Mucosa of rectum (tissue), 2 donors: ENCODE results near the gene GALK1.
"Not testable (repeated sequence)": the region's sequence is repeated elsewhere in the genome, so short reads cannot be mapped to it uniquely, and the experiment has no call there.

Source experiments
- H3K27ac ChIP-seq, 2 donors: one replicate each; pipeline ENCODE4 v1.7.0; 2013; ENCODE audit warnings: inconsistent platforms in 2 of 2, low read depth in 2 of 2, low read length in 2 of 2
- H3K27me3 ChIP-seq, 2 donors: one replicate each; pipeline ENCODE4 v1.7.0; 2013; ENCODE audit warnings: low read length in 2 of 2; ENCODE audit not compliant: control insufficient read depth in 2 of 2, insufficient read depth in 2 of 2
- H3K36me3 ChIP-seq, 2 donors: one replicate each; pipeline ENCODE4 v1.7.0; 2013; ENCODE audit warnings: low read length in 2 of 2; ENCODE audit not compliant: control insufficient read depth in 2 of 2, insufficient read depth in 2 of 2
- H3K4me1 ChIP-seq, 2 donors: one replicate each; pipeline ENCODE4 v1.7.0; 2013; ENCODE audit warnings: low read length in 2 of 2, mild to moderate bottlenecking in 1 of 2; ENCODE audit not compliant: control insufficient read depth in 2 of 2, insufficient read depth in 2 of 2
- H3K4me3 ChIP-seq, 2 donors: one replicate each; pipeline ENCODE4 v1.7.0; 2013; ENCODE audit warnings: low read length in 2 of 2
- H3K9ac ChIP-seq, 2 donors: one replicate each; pipeline ENCODE4 v1.7.0; 2013; ENCODE audit warnings: low read length in 2 of 2, low read depth in 1 of 2, mild to moderate bottlenecking in 1 of 2
- H3K9me3 ChIP-seq, 2 donors: one replicate each; pipeline ENCODE4 v1.7.0; 2013; ENCODE audit warnings: low read length in 2 of 2; ENCODE audit not compliant: control insufficient read depth in 2 of 2
- donor health status: healthy.
- donor health status: Normal muscosa, but diverticular disease.

The GALK1 gene

DNA sequence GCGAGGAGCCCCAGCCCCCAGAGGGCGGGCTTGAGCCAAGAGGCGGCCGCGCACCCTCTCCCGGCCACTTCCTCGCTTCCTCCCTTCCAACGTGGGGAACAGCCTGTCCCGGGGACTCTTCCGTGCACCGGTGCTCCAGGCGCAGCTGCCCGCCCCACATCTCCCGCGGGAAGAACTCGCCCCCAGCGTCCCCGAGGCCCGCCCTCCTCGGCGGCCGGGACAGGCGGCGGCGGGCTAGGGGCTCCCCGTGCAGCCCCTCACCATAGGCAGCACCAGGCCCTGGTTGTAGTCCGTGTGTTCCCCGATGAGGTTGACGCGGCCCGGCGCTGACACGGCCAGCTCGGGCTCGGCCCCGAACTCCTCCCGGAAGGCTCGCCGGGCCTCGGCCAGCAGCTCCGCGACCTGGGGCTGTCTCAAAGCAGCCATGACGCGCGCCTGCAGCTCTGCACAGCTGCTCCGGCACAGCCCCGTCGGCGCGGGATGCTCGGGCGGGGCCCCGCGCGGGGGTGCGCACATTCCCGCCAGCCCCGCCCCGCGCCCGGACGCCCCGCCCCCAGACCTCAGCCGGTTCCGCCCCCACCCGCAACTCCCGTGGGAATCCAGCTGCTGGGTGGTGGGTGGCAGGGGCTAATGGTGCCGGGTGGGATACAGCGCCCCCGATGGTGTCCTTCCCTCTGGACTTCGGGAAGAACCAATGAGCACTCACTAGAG, at the start of gene GALK1:
GALK1 (minus strand) TSS at position 482 of the 711 bp plus-strand sequence; CDS start at position 426, 56 bp downstream.
- peak within 1 kb of the TSS; percentile 74 to 86 for H3K27ac ChIP-seq
- H3K9me3 ChIP-seq, result no peaks in the 10 kb centered on the region
- H3K9ac ChIP-seq, result peak within 1 kb of the TSS; percentile 65 to 79
- no peaks in the 10 kb centered on the region for H3K27me3 ChIP-seq
- H3K4me3 ChIP-seq, result peak within 1 kb of the TSS; percentile 66 to 71
- H3K36me3 ChIP-seq, result no peaks in the 10 kb centered on the region
- peaks cover 14% of the 10 kb centered on the region in 2 donors for H3K4me1 ChIP-seq

DNA sequence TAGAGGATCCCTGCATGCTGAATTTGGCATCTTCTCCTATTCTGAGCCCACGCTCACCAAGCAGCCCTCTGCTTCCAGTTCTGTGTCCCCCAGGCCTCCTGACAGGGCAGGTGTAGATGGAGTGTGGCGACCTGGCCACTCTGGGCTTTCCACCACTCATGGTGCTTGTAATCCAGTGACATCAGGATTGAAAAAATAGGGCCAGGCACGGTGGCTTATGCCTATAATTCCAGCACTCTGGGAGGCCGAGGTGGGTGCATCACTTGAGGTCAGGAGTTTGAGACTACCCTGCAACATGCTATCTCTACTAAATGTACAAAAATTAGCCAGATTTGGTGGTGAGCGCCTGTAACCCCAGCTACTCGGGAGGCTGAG, 49.0 kb upstream of the GALK1 start:
- H3K9ac ChIP-seq, result no peak overlapping the region
- no peaks in the 10 kb centered on the region for H3K9me3 ChIP-seq
- H3K4me1 ChIP-seq, result peaks cover 2 to 4% of the 10 kb centered on the region in 2 donors
- H3K36me3 ChIP-seq, result peaks cover 58 to 67% of the 10 kb centered on the region in 2 donors
- no peaks in the 10 kb centered on the region for H3K27me3 ChIP-seq
- H3K4me3 ChIP-seq, result no peak overlapping the region
- no peak overlapping the region for H3K27ac ChIP-seq

DNA sequence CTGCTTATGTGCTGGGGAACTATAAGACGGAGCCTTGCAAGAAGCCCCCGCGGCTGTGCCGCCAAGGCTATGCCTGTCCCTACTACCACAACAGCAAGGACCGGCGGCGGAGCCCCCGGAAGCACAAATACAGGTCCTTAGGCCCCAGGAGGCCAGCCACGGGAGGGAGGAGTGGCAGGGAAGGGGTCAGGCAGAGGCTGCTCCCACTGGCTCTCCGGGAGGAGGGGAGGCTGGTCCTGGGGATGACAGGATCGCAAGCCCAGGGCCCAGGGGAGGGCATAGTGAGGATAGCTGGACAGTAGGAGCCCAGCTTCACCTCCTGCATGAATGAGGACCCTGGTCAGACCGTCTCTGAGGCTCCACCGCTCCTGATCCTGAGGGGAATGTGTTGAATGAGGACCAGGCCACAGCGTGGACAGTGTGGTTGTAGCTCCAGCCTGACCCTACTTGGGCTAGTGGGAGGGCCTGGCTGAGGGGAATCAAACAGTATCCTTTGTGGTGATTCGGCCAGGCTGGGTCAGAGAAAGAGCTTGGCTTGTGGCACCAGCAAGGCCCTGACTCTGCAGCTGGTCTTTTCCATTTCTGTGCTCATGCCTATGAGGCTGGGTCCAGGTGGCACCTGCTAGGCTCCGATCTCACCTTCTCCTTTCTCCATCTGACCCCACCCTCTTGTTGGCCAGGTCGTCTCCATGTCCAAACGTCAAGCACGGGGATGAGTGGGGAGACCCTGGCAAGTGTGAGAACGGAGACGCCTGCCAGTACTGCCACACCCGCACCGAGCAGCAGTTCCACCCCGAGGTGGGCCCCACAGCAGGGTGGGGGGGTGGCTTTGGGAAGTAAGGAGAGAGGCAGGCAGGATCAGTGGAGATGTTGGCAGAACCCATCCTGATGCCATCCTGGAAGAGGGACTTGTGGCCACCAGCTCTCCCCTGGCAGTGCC, 48.4 kb upstream of the GALK1 start:
- no peak overlapping the region for H3K4me3 ChIP-seq
- no peaks in the 10 kb centered on the region for H3K9me3 ChIP-seq
- no peak overlapping the region for H3K27ac ChIP-seq
- H3K36me3 ChIP-seq, result peaks cover 51 to 61% of the 10 kb centered on the region in 2 donors
- no peak overlapping the region for H3K9ac ChIP-seq
- no peaks in the 10 kb centered on the region for H3K27me3 ChIP-seq
- peaks cover 2 to 4% of the 10 kb centered on the region in 2 donors for H3K4me1 ChIP-seq

DNA sequence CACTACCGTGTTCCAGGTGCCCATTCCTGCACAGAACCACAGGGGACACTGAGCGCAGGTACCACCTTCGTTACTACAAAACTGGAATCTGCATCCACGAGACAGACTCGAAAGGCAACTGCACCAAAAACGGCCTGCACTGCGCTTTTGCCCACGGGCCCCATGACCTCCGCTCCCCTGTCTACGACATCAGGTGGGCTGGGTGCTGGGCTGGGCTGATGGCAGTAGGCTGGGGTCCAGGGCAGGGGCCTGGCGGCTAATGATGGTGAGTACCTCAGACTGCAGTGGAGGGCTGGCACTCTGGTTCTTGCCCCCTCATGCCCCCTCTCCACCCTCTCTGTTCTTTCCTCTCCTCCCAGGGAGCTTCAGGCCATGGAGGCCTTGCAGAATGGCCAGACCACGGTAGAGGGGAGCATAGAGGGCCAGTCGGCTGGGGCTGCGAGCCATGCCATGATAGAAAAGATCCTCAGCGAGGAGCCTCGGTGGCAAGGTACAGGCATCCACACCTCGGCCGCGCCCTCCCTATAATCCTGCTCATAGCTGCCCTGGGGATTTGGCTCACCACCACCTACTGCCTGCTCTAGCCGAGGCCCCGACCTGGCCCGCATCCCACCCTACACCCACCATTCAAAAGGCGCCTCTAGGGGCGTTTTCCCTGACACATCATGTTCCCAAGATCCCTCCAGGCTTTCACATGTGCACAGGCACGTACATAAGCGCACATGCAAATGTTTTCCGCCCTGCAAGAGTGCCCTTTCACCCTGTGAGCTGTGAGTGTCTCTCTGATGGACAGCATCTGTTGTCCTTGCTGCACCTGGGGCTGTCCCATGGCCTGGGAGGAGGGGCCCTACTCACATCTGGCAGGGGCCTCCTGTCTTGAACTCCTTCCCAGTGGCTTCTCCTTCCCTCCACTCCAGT, 47.4 kb upstream of the GALK1 start:
- Histone ChIP-seq H3K4me1 (peaks cover 2 to 4% of the 10 kb centered on the region in 2 donors), H3K4me3 (no peak overlapping the region), H3K36me3 (peaks cover 41 to 53% of the 10 kb centered on the region in 2 donors), H3K9me3 (no peaks in the 10 kb centered on the region), H3K27me3 (no peaks in the 10 kb centered on the region), H3K9ac (no peak overlapping the region), H3K27ac (no peak overlapping the region)

DNA sequence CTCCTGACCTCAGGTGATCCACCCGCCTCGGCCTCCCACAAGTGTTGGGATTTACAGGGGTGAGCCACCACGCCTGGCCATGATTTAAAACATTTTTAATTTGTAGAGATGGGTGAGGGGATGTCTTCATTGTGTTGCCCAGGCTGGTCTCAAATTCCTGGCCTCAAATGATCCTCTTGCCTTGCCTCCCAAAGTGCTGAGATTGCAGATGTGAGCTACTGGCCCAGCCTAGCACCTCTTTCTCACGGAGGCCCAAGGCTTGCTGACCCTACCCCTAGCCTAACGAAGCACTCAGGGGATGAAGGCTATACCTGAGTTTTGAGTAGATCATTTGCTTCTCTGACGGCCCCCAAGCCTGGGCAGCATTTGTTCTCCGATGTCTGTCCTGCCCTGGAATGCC, 46.2 kb upstream of the GALK1 start:
- no peak overlapping the region for H3K9ac ChIP-seq
- H3K9me3 ChIP-seq, result no peaks in the 10 kb centered on the region
- H3K27ac ChIP-seq, result no peak overlapping the region
- peaks cover 31 to 44% of the 10 kb centered on the region in 2 donors for H3K36me3 ChIP-seq
- H3K27me3 ChIP-seq, result no peaks in the 10 kb centered on the region
- no peak overlapping the region for H3K4me3 ChIP-seq
- peaks cover 2 to 4% of the 10 kb centered on the region in 2 donors for H3K4me1 ChIP-seq

DNA sequence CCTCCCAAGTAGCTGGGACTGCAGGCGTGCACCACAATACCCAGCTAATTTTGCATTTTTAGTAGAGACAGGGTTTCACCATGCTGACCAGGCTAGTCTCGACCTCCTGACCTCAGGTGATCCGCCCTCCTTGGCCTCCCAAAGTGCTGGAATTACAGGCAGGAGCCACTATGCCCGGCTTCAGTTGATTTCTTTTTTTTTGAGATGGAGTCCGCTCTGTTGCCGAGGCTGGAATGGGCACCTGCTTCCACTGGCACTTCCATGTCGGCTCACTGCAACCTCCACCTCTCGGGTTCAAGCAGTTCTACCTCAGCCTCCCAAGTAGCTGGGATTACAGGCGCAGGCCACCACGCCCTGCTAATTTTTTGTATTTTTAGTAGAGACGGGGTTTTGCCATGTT, 45.8 kb upstream of the GALK1 start:
- not testable (repeated sequence) for H3K27me3 ChIP-seq, H3K4me1 ChIP-seq, H3K4me3 ChIP-seq, H3K9ac ChIP-seq, H3K9me3 ChIP-seq, H3K27ac ChIP-seq
- peaks cover 31 to 43% of the 10 kb centered on the region in 2 donors for H3K36me3 ChIP-seq

DNA sequence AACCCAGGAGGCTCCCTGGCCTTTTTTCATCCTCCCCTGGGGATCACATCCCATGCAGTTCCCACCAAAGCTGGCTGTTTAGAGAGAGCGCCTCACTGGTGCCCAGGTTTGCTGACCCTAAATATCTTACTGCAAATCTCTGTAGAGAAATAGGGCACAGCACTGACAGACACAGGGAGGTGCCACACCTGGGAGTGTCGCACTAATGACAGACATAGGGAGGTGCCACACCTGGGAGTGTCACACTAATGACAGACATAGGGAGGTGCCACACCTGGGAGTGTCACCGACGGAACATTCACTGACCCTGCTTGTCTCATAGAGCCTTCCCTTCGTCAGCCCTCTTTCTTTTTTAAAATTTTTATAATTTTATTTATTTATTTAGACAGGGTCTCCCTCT, 45.2 kb upstream of the GALK1 start:
- Histone ChIP-seq H3K36me3 (peaks cover 31 to 41% of the 10 kb centered on the region in 2 donors), H3K9ac (no peak overlapping the region), H3K27ac (no peak overlapping the region), H3K4me3 (no peak overlapping the region), H3K9me3 (no peaks in the 10 kb centered on the region), H3K4me1 (peaks cover 2 to 4% of the 10 kb centered on the region in 2 donors), H3K27me3 (no peaks in the 10 kb centered on the region)

DNA sequence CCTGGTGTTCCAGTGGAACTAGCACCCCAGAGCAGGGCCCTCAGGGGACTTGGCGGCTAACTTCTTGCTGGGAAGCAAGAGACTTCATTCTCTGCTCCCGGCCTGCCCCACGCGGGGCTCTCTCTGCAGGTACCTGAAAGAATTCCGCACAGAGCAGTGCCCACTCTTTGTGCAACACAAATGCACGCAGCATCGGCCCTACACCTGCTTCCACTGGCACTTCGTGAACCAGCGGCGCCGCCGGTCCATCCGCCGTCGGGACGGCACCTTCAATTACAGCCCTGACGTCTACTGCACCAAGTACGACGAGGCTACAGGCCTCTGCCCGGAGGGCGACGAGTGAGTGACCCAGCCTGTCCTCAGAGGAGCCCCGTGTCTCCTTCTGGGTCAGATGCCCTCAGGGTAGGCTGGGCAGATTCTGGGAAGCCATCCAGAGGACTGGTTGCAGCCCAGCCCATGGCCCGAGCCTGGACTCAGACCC, 44.7 kb upstream of the GALK1 start:
- no peak overlapping the region for H3K27ac ChIP-seq
- no peak overlapping the region for H3K9ac ChIP-seq
- peaks cover 2 to 4% of the 10 kb centered on the region in 2 donors for H3K4me1 ChIP-seq

DNA sequence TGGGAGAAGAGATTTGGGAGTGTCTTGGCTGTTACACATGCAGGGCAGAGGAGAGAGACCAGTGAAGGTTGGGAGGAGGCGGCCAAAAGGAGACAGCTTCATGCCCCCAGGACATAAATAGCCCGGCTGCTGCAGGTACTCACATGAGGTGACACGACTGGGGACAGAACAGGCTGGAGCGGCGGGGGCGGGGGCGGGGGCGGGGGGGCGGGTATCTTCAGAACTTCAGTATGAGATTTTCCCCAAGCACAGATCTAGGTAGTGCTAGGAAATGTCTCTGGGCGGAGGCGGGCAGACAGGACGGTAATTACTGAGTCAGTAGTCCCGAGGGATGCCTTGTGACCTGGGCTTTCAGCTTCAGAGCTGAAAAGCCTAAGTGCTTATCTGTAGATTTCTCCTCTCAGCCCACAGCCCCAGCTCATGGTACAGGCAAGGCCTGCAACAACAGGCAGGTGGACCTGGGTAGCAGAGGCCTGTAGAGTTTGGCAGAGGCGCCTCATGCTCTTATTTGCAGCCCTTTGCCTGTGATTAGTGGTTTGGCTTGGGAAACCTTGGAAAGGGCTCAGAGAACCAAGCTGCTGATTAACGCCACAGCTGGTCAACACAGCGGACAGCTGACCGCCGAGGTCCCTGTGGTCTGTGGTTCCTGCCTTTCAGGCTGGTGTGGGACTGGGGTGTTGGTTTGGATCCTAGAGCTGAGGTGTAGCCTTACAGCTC, 44.1 kb upstream of the GALK1 start:
- Histone ChIP-seq H3K4me3 (no peak overlapping the region), H3K9ac (no peak overlapping the region), H3K9me3 (no peaks in the 10 kb centered on the region), H3K4me1 (peaks cover 2 to 4% of the 10 kb centered on the region in 2 donors), H3K27me3 (no peaks in the 10 kb centered on the region), H3K27ac (no peak overlapping the region), H3K36me3 (peaks cover 27 to 31% of the 10 kb centered on the region in 2 donors)

More for the DNA sequence above, 44.7 kb upstream of the GALK1 start:
- H3K4me3 ChIP-seq, result no peak overlapping the region
- no peaks in the 10 kb centered on the region for H3K27me3 ChIP-seq
- H3K9me3 ChIP-seq, result no peaks in the 10 kb centered on the region
- H3K36me3 ChIP-seq, result peaks cover 27 to 36% of the 10 kb centered on the region in 2 donors
